PFSK-1 (cell line): Measurements from ENCODE around the gene RXRB.

Source experiments
- SIN3A ChIP-seq: IDR thresholded peaks from 2 replicates; pipeline ENCODE4 v1.6.1; 2012; ENCODE audit warnings: mild to moderate bottlenecking, low read length, moderate library complexity, borderline replicate concordance; ENCODE audit not compliant: insufficient read depth
- TAF1 ChIP-seq: IDR thresholded peaks from 2 replicates; pipeline ENCODE4 v1.6.1; 2012; ENCODE audit warnings: low read length, control low read depth, borderline replicate concordance; ENCODE audit not compliant: insufficient read depth

DNA sequence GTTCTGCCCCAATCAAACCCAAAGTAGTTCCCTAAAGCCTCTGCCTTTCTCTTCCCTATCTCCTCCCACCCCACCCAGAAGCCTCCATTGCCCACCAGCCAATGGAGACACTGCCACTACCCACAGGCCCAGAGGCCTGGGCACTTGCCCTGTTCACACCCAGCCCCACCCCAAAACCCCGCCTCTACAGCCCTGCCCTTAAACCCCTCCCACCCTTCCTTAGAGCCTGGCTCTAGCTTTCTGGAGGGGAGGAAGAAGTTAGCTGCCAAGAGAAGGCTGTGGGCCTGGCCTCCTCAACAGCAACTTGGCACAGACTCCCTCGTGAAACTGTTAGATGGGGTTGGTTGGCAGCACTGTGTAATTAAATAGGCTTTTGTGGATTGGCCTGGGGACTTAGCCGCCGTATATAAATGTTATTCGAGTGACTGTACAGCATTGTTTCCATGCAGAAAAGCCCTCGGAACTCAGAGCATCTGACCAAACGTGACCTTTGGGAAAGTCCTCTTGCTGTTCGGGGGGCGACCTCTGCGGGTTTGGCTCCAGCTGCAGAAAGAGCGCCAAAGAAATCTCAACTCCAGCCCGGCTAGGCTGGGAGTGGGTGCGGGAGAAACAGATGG, 39.6 kb downstream of the RXRB start:
- TF ChIP-seq TAF1 (no peak), SIN3A (no peak)
